HG02852 (cell line): ENCODE measurements around the gene PALLD.
"Not testable (repeated sequence)": the region's sequence is repeated elsewhere in the genome, so short reads cannot be mapped to it uniquely, and the experiment has no call there.

Experiments
- ATAC-seq: cut with Tn5 transposase; IDR thresholded peaks from one replicate; pipeline ENCODE4 v1.9.1; 2021; ENCODE audit warnings: mild to moderate bottlenecking, moderate library complexity; ENCODE audit not compliant: unreplicated experiment

The PALLD gene

DNA sequence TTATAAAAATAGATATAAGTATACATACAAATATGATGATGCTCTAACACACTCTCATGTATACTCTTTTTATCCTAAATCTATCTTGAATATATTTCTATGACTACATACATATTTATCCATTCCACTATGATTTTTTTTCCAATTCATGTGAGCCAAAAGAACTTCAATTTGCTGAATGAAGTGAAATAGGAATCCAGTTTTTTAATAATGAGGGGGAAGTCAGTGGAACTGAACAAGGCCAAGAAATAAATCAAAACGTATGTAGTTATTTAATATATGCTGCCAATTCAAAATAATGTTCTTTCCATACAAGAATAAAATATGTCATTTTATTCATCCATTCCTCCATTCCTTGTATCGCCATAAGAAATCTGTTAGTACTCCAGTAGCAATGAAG lies 6.1 kb upstream of the PALLD start:
- ATAC-seq: no peak

DNA sequence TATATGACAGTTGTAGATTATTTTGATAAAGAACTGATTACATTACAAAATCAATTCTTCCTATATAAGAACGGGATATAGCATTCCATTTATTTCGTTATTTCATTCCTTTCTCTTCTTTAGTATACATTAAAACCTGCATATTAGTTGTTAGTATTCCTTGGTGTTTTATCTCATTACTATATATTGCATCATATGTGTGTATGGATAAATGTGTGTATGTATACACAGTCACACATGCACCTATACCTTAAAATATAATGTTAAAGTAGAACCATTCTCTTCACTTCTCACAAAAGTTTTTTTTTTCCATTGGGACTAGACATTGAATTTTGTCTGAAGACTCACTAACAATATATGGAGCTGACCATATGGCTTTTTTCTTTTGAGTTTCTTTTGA lies 5.3 kb upstream of the PALLD start:
- ATAC-seq: no peak

DNA sequence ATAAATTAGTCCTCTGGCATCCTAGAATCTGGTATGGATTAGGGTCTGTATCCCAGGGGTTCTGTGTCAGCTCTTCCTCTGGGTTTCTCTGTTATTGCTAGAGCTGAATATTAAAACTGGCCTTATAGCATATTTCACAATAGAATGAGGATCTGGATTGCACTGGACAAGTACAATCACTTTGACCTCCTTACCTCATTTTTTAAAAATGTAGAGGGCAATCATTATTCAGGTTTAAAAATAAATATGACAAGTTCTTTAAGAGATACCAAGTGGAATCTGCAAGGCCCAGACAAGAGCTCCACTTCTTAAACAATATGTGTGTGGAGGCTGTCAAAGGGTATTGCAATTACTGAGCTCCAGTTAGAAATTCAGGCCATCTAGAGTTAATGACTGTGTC lies 1.4 kb downstream of the PALLD start:
- no peak for ATAC-seq

DNA sequence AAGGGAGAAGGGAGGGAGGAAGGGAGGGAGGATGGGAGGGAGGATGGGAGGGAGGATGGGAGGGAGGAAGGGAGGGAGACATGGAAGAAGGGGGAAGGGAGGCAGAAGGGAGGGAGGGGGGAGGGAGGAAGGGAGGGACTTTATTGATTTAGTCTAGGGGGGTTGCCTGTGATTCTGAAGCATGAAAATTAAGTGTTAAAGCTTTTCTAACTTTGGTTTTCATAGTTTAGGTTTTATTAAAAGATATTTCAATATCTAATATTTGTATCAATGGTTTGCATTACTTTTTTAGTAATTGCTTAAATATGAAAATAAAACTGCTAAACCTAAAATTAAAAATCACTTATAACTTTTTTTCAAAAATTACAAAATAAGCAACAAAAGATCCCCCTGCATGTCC lies 2.4 kb downstream of the PALLD start:
- ATAC-seq: no peak

DNA sequence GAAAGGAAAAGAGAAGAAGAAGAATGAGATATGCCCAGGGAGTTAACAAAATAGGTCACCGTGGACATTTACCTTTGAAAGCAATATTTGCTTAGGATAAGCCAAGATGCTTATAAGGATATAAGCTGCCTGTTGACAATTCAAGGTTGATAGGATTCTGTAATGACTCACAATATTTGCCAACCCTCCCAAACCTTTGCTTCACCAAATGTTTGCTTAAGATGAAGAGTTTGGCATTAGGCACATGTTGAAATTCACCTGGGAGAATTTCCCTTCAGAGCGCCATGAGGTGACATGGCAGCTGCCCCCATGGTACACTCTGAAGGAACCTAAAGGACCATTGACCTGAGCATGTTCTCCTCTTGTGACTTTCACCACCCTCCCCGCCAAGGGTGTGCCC lies 4.6 kb downstream of the PALLD start:
- no peak for ATAC-seq

DNA sequence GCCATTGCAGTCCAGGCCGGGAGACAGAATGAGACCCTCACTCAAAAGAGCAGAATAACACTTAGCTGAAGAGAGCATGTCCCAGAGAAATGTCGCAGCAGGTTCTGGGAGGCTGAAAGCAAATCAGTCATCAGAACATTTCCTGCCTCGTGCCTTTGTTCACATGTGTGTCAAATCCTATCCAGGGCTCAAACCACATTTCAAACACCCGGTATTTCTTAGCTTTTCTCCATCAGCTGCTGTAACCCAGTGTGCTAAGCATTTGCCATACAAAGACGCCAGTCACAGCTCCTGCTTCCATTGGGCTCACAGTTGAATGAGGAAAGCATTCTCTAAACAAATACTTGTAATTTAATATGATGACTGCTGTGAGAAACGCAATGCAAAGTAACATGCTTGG lies 6.0 kb downstream of the PALLD start:
- ATAC-seq: no peak

DNA sequence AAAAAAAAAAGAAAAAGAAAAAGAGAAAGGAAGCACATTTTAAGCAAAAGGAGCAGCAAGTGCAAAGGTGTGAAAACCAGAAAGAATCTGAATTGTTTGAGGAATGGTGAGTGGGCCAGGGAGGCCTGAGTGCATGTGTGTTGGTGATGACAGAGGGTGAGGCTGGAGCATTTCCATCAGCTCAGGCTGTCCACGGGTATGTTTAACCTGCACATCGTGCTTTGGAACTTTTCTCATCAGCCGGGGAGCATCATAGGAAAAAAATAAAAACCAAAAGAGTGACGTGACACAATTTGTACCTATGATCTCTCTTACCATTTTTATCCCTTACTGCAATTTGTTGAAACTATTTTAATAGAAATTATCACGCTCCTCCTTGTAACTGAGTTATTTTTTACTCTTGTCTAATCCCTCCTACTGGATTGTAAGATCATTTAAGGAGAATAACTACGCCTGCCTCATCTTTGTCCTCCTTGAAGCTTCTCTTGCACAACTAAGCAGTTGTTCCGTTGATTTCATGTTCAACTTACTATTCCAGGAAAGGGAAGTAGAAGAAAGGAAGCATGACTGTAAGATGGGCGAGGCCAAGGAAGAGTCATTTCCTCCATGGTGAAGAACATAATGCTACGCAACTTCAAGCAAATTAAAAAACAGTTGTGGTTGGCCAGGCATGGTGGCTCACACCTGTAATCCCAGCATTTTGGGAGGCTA lies 7.0 kb downstream of the PALLD start:
- no peak for ATAC-seq

DNA sequence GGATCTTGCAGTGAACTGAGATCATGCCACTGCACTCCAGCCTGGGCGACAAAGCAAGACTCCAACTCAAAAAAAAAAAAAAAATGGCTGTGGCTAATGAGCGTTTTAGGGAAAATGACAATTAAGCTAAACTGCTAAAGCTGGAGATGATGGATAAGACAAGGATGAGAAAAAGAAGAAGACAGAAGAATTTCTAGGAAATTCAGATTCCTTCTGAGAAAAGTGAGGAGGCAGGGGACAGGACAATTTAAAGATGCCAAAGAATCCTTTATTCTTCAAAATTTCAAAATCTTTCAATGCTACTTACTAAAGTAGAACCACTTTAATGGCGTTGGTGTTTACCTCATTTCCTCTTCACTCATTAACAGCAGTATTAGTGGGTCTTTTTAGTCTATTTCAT lies 7.7 kb downstream of the PALLD start:
- no peak for ATAC-seq

DNA sequence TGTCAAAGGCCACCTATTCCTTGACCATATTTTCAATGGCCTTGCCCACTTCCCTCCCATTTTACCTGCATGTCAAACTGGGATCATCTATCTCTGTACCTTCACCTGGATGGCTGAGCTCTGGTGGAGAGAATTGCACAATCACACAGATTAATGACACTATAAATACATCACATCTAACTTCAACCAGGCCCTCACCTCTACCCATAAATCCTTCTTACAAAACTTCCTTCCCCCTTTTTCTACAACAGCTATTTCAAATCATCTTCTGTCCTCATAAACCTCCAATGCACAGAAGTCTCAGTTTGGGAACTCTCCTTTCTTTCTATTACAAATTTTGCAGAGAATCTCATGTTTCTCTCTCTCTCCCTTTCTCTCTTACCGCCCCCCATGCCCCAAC lies 9.2 kb downstream of the PALLD start:
- no peak for ATAC-seq

DNA sequence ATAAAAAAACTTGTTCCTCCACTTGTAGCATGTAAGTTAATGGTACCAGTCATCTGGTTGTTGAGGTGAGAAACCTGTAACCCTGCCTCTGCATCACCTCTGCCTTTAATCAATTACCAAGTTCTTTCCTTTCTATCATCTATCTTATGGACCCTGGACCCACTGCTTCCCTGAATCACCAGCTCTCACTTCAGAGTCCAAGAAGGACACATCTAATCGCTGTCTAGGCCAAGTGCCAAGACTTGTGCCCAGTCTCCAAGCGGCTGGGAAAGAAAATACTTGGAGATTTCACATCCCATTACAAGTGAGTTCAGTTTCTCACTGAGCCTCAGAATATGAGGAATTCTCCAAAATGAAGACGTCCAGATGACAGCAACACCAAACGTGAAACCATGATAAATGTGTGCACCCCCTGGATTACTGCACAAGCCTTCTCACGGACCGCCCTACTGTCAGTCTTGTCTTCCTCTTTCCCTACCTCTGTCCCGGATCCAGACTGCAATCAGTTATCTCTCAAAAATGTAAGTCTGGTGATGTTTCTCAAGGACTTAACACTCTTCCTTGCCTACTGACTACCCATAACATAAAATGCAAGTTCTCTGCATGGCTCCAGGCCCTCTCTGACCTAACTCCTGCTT lies 10.4 kb downstream of the PALLD start:
- ATAC-seq: no peak

DNA sequence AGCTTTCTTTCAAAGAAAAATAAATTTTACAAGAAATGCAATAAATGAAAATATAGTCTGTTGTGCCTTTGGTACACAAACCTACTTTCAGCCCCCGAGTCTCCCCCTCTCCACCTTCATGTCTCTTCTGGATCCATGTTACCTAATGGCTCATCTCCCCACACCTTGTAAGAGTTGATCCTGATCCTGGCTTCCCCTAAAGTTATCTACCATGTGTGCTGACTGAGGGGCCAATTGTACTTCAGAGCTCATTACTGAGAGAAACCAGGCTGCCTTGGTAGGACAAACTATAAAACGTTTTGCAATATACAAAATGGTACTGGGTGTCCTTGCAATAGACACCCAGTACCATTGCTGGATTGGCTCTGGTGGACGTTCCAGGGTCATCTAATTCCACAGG lies 11.8 kb downstream of the PALLD start:
- ATAC-seq: no peak

DNA sequence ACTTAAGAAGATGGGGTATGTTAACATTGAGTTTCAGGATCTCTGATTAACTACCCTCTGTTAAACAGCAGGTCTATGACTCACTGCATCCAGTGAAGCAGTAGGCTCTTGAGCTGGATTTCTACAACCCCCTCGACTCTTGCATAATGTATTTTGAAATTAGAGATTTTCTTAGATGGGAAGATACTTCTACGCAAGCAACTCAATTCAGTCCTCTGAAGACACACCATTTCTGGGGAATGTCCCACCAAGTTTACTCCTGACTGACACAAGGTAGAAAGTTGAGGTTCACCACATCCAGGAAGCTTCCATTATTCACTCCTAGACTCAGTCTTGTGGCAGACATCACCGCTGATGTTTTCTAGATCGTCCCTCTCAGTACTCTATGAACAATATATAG lies 12.9 kb downstream of the PALLD start:
- no peak for ATAC-seq

DNA sequence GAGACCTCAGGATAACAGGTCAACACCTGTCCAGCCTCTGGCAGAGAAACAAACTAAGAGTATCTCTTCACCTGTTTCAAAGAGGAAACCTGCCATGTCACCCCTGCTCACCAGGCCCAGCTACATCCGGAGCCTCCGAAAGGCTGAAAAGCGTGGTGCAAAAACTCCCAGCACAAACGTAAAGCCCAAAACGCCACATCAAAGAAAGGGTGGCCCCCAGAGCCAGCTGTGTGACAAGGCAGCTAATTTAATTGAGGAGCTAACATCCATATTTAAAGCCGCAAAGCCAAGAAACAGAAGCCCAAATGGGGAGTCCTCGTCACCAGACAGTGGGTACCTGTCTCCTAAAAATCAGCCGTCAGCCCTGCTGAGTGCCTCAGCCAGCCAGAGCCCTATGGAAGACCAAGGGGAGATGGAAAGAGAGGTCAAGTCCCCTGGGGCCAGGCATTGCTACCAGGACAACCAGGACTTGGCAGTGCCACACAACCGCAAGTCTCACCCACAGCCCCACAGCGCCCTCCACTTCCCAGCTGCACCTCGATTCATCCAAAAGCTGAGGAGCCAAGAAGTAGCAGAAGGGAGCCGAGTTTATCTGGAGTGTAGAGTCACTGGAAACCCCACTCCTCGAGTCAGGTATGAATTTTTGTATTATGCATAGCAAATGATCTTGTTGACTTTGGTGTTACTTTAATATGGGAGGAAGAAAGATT lies 15.1 kb downstream of the PALLD start:
- ATAC-seq: no peak

DNA sequence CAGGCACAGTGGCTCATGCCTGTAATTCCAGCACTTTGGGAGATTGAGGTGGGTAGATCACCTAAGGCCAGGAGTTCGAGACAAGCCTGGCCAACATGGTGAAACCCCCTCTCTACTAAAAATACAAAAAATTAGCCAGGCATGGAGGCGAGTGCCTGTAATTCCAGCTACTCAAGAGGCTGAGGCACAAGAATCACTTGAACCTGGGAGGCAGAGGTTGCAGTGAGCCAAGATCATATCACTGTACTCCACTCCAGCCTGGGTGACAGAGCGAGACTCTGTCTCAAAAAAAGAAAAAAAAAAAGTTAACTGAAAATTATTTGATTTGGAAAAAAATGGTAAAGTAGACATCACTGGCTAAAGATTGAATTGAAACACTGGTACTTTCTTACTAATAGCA lies 17.0 kb downstream of the PALLD start:
- not testable (repeated sequence) for ATAC-seq

DNA sequence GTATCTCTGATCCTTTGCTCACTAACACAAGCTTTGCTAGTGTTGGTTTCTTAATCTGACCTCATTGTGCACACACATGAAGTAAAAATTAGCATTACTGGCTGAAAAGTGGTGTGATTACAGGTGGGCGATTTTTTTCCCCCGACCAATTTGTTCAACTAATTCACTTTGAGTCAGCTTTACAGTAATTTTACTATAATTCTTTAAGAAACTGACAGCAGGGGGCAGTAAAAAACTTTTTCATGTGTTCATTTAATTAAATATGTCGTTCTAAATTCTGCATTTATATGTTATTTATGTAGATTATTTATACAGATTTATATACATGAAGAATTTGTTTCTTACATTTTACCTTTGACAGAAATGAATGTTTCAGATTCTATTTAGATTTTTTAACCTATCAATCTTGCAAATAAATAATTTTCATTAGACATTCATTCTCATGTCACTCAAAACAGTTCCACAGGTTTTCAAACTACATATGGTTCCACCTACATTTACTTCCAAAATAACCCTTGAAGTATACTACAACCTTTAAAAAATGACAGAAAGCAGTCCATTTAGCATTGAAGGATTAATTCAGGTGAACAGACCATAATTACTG lies 17.5 kb downstream of the PALLD start:
- ATAC-seq: no peak

DNA sequence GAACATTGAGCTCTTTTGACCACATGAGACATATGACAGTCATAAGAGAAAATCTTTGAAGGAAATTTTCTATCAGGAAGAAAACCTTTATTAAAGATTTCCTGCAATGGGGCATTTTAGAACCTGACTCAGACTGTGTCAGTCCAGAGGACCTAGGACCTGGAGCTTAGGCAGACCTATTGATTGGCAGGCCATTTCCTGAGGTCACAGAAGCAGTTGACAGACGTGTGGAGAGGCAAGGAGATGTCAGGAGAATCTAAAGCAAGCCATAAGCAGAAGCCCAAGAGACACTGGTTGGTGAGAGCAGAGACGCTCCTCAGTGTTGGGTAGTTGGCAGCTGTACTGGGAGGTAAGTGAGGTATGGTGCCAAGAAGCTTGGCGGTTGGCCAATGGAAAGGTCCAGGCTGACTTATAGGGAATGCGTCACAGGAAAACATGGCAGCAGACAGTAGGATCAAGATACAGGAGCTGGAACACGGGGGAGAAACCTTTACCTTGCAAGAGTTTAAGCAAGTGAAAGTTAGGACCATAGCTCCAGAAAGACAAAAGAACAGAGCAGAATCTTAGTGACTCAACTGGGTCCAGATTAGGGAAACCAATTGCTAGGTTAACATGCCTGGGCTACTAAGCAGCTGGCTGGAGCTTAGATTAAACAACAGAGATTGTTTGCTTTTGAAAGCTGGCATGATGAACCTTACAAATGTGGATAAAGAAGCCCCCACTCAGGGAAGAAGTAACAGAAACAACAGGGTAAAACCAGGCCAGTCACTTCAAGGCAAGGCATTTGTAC lies 18.6 kb downstream of the PALLD start:
- ATAC-seq: no peak

DNA sequence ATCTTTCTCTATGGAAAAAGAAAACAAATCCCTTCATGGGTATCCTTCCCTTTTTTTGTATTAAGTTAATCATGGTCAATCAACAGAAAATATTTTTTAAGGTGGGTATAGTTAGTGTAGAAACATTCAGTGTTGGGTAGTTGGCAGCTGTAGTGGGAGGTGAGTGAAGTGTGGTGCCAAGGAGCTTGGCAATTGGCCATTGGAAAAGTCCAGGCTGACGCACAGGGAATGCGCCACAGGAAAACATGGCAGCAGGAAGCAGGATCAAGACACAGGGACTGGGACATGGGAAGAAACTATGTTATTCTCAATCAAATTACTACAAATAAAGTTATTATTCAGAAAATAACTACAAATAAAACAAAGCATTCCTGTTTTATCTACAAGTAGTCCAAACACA lies 20.0 kb downstream of the PALLD start:
- ATAC-seq: no peak

DNA sequence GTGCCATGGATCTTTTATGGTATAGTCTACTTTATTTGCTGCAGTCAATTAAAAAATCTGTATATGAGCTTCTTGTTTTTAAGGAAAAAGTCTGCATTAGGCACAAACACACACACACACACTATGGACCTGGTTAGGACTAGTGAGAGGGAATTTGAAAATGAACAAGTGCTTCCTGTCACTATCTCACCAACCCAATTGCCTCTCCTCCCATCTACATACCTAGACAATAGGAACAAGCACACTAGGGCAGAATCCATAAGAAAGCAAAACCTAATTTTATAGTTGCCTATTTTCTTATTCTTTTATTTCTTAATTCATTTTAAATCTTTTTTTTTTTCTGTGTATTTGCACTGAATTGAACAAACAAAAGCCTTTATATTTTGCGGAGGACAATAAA lies 22.7 kb downstream of the PALLD start:
- no peak for ATAC-seq

DNA sequence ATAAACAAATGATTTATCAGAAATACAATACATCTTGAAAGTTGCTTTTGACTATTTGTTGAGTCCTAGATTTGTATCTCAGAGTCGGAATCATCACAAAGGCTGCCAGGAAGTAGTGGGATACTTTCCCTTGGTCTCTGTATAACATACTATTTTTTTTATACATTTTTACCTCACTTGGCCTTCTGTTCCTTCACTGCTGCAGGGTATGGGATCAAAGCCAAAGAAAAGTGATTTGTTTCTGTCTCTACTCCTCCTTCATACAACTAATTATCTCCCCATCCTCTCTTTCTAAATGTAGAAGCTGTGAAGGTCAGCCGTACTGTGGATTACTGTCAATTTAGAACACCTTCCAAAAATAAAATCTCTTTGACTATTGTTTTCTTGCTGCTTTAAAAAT lies 24.9 kb downstream of the PALLD start:
- ATAC-seq: no peak

DNA sequence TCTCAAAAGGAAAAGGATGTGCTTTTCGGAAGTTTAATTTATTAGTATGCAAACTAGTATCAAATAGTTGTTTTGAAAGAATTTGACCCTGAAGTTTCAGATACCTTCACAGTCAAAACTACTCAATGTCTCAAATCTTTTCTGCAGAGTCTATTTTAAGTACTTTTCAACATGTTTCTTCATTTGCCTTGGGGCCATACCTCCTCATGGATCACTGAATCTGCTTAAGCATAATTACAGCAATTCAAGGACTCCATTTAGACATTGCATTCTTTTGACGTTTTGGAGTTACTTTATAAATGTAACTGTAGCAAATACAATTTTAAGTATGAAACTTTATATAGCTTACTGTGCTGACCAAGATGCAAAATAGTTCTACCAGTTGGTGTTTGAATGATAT lies 25.5 kb downstream of the PALLD start:
- ATAC-seq: no peak

DNA sequence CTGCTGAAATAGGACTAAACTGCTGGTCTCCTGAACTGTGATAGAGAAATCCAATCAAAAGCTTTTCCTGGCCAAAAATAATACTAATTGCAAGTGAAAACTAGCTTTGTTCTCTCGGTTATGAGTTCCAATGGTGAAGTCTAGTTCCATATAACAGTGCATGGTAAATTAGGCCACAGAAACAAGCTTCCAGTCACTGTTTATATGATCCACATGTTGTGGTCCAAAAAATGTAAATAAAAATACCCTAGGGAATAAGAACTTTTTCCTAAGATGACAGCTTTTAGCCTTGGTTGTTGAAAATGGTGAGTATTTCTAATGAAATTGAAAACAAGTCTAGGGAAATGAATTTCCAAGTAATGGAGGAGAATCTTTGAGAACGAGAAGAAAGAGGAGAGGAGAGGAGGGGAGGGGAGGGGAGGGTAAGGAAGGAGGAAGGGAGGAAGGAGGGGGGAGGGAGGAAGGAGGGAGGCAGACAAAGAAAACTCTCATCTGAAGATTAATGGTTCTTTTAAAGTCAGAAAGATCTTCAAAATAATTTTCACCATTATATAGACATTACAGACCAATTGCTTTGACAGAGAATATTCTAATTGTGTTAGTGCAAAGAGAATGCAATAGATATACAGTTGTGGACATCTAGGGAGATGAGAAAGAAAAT lies 26.1 kb downstream of the PALLD start:
- no peak for ATAC-seq
